Activated T-cell treated with anti-CD3 and anti-CD28 coated beads for 1 hour (primary cell): Measurements from ENCODE around the gene FSCN2.
A peak's percentile ranks its signal among the peaks of the same experiment; 100 is the strongest.

Source experiments
- DNase-seq: peaks from one replicate; pipeline ENCODE4 v3.0.0-alpha.2; 2020; ENCODE audit warnings: low read depth

The FSCN2 gene

DNA sequence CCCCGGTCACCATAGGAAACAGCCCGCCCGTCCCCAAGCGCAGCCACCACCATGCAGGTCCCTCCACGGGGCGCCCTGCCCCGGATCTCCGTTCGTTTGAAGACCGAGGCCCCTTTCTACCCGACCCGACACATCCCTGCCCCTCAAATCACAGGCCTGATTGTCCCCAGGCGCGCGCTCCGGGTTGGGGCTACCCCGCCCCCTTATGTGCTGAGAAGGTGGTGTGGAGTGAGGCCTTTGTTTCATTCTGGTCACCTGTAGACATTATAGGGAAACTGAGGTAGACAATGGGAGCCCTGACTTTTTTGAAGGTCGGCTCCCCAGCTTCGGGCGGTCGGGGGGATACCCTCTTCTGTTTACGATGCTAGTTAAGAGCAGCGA is 14.8 kb upstream of the FSCN2 start:
- peak; percentile 53 for DNase-seq

GRCh38 chr17:81513753-81514488 is 14.3 kb upstream of the FSCN2 start:
- DNase-seq = no peak

DNA sequence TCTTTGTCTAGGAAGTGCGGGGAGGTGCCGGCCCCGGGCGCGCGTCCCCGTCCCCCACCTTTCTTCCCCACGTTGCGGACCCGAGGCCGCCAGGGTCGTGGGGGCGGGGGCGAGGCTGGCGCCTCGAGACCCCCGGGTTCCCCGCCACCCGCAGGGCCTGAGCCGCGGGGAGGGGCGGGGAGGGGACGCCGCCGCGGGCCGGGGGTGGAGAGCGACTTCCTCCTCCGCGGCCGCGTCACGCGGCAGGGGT is 13.8 kb upstream of the FSCN2 start:
- DNase-seq = no peak

DNA sequence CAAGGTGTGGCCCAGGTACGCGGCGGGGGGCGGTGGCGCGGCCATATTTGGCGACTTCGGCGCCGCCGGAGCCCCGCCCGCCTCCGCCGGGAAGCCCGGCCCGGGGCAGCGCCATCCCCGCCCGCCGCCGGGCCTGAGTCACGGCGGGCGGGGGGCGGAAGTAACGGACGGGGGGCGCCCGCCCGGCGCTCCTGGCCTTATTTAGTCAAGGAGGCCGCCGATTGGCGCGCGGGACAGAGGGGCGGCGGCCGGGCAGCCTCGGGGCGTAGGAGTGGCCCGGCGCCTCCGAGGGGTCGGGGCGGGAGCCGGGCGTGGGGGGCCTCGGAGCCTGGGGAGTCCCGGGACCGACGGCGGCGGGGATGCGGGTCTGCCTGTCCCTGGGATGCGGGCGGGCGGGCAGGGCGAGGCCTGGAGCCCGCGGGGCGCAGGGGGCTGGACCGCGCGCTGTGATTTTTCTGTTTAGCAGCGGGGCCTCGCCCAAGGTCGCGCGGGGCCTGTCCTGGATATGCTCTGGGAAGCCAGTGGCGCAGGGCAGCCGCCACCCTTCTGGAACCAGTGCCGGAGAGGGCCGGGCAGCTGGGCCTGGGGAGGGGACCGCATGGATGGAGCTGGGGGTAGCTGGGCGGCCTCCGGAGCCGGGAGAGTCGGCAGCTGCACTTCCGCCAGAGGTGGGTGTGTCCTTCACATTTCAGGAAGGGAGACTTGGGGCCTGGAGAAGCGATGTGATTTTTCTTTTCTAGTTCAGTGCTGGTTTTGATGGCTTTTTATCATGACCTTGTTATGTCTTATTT is 13.2 kb upstream of the FSCN2 start:
- peak; percentile 63 for DNase-seq

GRCh38 chr17:81515530-81516041 is 12.6 kb upstream of the FSCN2 start:
- no peak for DNase-seq

DNA sequence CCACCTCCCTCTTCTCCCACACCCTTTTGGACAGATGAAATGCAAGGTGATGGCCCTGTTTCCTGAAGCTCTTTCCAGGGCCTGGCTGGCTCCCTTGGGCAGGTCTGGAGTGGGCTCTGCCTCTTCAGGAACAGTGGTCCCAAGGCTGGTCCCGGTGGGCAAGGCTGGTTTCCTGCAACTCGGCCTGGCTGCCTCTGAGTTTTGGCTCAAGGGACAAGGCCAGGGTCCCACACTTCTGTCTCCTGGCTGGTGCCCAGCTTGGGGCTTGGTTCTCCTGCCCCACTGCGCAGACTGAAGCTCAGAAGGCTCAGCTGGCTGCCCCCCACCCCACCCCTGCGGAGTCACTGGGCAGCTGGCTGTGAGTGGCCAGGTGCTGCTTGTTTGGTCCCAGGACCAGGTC is 11.7 kb upstream of the FSCN2 start:
- DNase-seq = no peak

DNA sequence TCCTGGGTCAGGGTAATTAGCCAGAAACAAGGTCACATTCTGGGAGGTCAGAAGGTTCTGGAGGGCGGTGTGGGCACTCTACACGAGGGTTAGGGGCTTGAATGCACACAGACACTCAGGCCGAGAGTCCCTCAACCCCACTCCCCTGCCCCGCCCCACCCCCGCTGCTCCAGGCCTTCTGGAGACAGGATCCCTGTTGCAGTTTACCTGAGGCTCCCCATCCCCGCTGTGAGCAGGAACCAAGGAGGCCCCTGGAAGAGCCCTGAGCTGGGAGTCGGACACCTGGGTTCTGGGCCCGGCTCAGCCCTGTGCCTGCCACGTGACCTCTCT is 11.2 kb upstream of the FSCN2 start:
- no peak for DNase-seq

DNA sequence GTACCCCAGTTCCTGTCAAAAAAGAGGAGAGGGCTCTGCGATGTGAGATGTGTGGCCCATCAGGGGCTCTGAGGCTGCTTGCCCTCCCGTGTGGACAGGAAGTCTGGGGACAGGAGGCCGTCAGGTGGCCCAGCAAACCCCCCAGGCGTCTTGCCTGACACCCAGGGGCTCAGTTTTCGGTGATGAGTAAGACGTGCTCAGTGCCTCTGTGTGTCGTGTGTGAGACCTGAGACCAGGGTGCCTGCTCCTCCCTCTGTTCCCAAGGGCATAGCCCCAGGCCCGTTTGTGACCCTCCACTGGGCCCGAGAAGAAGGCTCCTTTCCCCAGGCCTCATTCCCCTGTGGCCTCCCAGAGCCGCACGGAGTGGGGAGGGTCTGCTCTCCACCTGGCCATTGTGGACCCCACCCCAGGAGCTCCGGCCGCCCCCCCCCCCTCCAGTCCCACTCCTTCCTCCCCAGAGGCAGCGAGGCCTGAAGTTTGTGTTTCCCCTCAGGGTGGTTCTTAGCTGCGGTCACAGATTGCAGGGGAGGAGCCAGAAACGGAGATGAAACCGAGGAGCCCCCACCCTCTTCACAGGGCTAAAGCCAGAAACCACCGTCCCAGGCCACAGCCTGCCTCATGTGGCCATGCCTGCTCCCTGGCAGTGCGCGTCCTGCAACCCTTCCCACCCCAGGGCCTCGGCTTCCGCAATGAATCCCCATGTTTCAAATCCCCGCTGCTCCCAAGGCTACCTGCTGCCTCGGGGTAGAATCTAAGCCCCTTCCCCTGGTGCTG is 10.7 kb upstream of the FSCN2 start:
- no peak for DNase-seq

GRCh38 chr17:81518113-81518784 is 9.9 kb upstream of the FSCN2 start:
- DNase-seq = no peak

DNA sequence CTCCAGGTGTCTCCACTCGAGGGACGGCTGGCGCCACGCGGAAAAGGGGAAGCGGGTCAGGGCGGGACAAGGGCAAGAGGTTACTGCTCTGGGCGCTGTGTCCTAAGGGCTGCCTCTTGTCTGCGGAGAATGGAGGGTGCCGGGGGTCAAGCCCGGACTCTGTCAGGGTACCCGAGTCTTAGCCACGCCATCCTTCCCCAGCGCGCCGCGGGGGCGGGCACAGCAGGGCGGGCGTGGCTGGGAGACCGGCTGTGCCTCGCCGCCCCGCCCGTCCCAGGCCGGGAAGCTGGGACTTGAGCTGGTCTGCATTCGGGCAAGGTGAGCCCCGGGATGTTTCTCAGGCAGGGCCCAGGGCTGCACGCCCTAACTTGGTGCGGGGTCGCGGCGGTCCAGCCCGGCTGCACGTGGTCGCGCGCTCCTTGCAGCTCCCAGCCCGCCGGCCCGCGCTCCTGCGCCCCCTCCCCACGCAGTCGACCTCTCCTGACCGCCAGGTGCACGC is 9.3 kb upstream of the FSCN2 start:
- no peak for DNase-seq

DNA sequence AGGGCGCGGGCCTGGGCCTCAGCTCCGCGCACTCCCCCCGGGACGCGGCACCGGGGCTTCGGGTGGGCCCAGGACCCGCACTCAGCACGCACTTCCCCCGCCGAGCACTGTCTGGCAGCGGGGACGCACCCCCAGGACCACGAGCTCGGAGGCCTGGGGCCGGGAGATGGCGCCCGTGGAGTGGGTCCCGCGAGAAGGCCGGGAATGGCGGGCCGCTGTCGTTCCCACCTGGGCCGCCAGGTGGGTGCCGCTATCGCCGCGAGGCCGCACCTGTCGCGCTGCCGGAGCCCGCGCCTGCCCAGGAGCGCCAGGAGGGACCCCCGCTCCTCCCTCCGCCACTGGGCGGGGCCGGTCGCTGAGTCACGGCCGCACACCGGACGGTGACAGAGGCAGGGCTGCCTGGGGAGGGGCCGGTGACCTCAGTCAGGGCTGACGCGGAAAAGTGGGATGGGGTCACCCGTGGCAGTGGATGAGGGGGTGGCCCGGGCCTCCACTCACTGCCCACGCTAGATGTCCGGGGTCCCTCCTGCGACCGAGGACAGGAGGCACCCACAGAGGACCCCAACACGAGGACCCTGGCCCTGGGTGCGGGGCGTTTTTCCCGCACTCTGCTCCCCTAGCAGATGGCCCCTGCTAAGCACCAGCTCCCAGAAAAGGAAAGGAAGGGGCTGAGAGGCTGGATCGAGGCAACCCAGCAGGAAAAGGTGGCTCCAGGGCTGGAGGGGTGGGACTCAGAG is 8.7 kb upstream of the FSCN2 start:
- peak; percentile 63 for DNase-seq

GRCh38 chr17:81520021-81520901 is 7.9 kb upstream of the FSCN2 start:
- DNase-seq = no peak

DNA sequence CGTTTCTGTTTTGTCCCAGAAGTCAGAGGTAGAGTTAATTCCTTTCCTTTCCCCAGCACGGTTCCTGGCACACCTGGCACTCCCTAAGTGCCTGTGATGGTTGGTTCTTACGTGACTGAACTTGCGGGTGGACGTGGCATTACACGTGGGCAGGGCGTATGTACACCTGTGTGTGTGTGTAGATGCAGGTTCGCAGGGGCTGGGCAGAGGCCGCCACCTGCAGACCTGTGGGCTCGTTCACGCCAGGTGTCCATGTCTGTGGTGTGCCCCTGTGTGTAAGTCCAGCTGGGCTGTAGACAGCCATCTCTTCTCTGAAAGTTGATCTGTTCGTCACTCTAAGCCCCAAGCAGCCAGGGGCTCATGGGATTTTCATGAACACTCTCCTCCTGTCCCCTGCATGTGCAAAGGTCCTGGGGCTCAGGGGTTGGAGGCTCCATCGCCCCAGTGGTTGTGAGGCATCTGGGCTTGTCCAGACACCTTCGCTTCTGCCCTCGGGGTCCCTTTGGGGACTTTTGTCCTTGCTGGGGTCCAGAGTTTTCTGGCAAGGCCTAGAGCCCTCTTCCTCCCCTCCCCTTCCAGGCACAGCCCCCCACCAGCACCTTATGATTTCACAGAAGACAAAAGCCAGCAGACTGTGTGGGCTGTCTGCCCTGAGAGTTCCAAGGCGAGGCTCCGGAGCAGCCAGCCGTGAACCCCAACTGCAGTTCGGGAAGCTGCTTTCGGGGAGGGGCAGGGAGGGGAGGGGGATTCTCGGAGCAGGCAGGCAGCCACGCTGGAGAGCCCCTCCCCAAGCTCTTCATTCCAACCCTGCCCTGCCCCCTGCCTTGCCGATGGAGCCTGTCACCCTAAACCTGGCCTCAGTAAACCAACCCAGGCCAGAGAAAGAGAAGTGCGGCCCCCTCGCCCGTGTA is 5.4 kb upstream of the FSCN2 start:
- DNase-seq = no peak

- DNase-seq = no peak
Measured at GRCh38 chr17:81523402-81524038, 4.7 kb upstream of the FSCN2 start.

DNA sequence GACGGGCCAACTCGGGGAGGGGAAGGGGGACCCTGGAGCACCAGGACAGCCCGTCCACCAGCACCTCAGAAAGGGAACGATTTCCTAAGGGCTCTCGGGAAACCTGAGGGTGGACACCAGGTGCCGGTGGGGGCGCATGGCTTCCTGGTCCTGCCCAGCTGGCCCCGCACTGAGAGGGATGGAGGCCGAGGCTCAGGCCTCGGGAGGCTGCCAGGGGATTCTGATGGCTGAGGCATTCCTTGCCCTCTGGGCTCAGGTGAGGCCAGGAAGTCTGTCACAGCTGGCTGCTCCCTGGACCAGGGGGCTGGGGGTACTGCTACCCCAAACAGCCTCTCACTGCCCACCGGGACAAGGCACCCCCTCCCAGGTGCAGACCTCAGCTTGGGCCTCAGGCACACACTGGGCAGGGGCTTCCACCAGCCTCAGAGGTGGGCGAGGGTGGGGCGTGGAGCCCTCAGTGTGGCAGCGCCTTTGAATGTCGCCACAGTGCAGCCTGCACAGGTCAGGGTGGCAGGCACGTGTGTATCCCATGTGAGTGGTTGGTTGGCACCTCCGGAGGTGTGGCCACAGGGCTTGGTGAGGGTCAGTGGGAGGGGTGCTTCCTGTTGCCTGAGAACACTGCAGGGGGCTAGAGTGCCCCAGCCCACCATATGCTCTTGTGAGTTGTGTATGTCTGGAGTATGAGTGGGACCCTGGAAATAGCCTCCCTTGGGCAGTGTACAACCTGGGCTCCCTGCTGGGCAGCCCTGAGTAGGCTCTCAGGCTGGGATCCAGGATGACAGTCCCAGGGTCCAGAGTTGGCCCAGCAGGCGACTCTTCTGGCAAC is 3.9 kb upstream of the FSCN2 start:
- DNase-seq = no peak

- no peak for DNase-seq
Measured at GRCh38 chr17:81524865-81525159, 3.4 kb upstream of the FSCN2 start.

DNA sequence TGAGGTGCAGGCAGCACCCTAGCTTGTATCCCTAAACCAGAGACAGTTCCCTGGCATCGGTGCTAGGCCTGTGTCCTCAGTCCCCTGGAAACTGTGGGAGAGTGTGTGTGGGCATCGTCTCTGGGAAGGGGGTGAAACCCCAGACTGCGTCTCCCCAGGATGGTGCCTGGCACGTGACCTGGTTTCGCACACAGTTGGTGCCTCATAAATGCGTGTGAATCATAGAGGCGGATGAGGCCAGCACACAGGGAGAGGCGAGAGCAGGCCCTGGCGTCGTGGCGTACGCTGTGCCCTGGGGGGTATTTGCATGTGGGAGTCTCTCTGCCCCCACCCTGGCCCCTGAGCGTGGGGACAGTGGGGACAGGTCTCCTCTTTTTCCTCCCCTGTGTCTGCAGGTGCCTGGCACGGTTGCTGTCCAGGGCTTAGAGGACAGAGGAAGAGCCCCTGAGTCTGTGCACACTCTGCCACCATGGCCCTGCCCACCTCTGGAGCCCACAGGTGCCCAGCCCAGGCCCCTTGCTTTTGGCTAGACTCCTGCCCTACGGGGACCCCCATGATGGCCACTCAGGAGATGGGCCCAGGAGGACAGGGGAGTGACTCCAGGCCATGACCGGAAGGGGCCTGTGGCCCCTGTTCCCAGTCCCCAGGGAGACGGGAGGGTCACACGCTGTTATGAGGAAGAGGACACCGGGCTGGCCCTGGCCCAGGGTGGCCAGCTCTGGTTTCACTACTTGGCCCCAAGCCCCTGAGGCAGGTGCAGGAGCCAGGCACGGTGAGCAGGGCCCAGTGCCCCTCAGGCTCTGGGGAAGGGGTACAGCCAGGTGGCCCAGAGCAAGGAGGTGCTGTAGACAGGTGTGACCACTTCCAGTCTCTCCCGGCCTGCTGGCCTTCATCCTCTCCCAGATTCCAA is 1.3 kb upstream of the FSCN2 start:
- no peak for DNase-seq

DNA sequence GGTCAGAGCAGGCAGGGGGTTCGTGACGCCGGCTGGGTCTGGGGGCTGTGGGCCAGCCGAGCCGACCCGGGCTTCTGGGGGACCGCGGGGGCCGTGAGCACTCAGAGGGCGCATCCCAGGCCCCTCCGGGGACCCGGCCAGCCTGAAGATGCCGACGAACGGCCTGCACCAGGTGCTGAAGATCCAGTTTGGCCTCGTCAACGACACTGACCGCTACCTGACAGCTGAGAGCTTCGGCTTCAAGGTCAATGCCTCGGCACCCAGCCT is 140 bp downstream of the FSCN2 start:
- no peak for DNase-seq
